Neural cell (in vitro differentiated cells): ENCODE measurements around the gene NT5DC2. TPM values are rescaled to one million over a fixed set of nuclear protein-coding genes. Genes with fewer than 3 reads are reported as not detected.

Experiments used
- H2AFZ ChIP-seq: fragments of 200-600, 300-800 bp; sonication (generic), shearing (Covaris generic); 2 replicates; pipeline ENCODE4 v1.6.0; 2014; ENCODE audit warnings: low read depth, mild to moderate bottlenecking, antibody characterized with exemption, low read length, moderate library complexity
- H3F3A ChIP-seq: fragments of 200-600 bp; shearing (Covaris generic); 2 replicates; pipeline ENCODE4 v1.6.1; 2016; ENCODE audit warnings: mild to moderate bottlenecking, moderate library complexity, mixed read lengths, antibody characterized with exemption, low read length; ENCODE audit not compliant: insufficient read depth, poor library complexity, severe bottlenecking
- H3K27ac ChIP-seq: fragments of 200-600, 300-800 bp; sonication (generic), shearing (Covaris generic); 2 replicates; pipeline ENCODE4 v1.5.1; 2014; ENCODE audit warnings: mild to moderate bottlenecking, low read length, moderate library complexity
- H3K27me3 ChIP-seq: fragments of 300-800, 200-600 bp; sonication (generic), shearing (Covaris generic); 2 replicates; pipeline ENCODE4 v1.6.0; 2014; ENCODE audit warnings: mild to moderate bottlenecking, low read depth, low read length, moderate library complexity; ENCODE audit not compliant: insufficient read depth
- H3K36me3 ChIP-seq: fragments of 300-800, 200-600 bp; sonication (generic), shearing (Covaris generic); 2 replicates; pipeline ENCODE4 v1.5.1; 2014; ENCODE audit warnings: mild to moderate bottlenecking, antibody characterized with exemption, low read length, moderate library complexity; ENCODE audit not compliant: insufficient read depth
- H3K4me2 ChIP-seq: fragments of 300-800, 200-600 bp; sonication (generic), shearing (Covaris generic); 2 replicates; pipeline ENCODE4 v1.6.0; 2014; ENCODE audit warnings: mild to moderate bottlenecking, low read length
- H3K4me3 ChIP-seq: fragments of 300-800, 200-600 bp; sonication (generic), shearing (Covaris generic); 2 replicates; pipeline ENCODE4 v1.5.1; 2014; ENCODE audit warnings: mild to moderate bottlenecking, low read length, moderate library complexity
- H3K79me2 ChIP-seq: fragments of 200-600 bp; shearing (Covaris generic); replicated peaks from 2 replicates; pipeline ENCODE4 v1.6.0; 2014; ENCODE audit warnings: mild to moderate bottlenecking, low read length, moderate library complexity; ENCODE audit not compliant: insufficient read depth
- H3K9ac ChIP-seq: fragments of 300-800, 200-600 bp; sonication (generic), shearing (Covaris generic); 2 replicates; pipeline ENCODE4 v1.6.1; 2016; ENCODE audit warnings: mild to moderate bottlenecking, low read length, mixed read lengths
- H3K9me2 ChIP-seq: fragments of 200-600 bp; shearing (Covaris generic); 2 replicates; pipeline ENCODE4 v1.6.1; 2016; ENCODE audit warnings: mild to moderate bottlenecking, low read length, mixed read lengths; ENCODE audit not compliant: insufficient read depth
- H3K9me3 ChIP-seq: fragments of 200-600, 300-800 bp; sonication (generic), shearing (Covaris generic); 2 replicates; pipeline ENCODE4 v1.6.1; 2016; ENCODE audit warnings: mild to moderate bottlenecking, mixed run types, low read length, moderate library complexity, mixed read lengths
- H4K20me1 ChIP-seq: fragments of 200-600 bp; shearing (Covaris generic); 2 replicates; pipeline ENCODE4 v1.6.1; 2016; ENCODE audit warnings: mild to moderate bottlenecking, mixed run types; ENCODE audit not compliant: insufficient read depth
- EP300 ChIP-seq: fragments of 450-650 bp; conservative IDR thresholded peaks from 2 replicates; pipeline ENCODE4 v1.6.1; 2014; ENCODE audit warnings: antibody characterized with exemption, mild to moderate bottlenecking, moderate library complexity; ENCODE audit not compliant: poor library complexity, severe bottlenecking
- EZH2 ChIP-seq: fragments of 200-600, 300-800 bp; shearing (Covaris generic), sonication (generic); IDR thresholded peaks from 2 replicates; pipeline ENCODE4 v1.6.1; 2014; ENCODE audit warnings: antibody characterized with exemption, low read length, borderline replicate concordance, mild to moderate bottlenecking; ENCODE audit not compliant: insufficient read depth, poor library complexity, severe bottlenecking
- MXI1 ChIP-seq: fragments of 450-650 bp; conservative IDR thresholded peaks from 2 replicates; pipeline ENCODE4 v1.6.1; 2014; ENCODE audit warnings: antibody characterized with exemption, mild to moderate bottlenecking; ENCODE audit not compliant: poor library complexity, severe bottlenecking
- POLR2AphosphoS5 ChIP-seq: IDR thresholded peaks from 2 replicates; pipeline ENCODE4 v1.6.1; 2012
- RAD21 ChIP-seq: fragments of 450-650 bp; conservative IDR thresholded peaks from 2 replicates; pipeline ENCODE4 v1.6.1; 2014; ENCODE audit warnings: antibody characterized with exemption, mild to moderate bottlenecking, moderate library complexity
- SMC3 ChIP-seq: fragments of 450-650 bp; conservative IDR thresholded peaks from 2 replicates; pipeline ENCODE4 v1.6.1; 2014; ENCODE audit warnings: antibody characterized with exemption, mild to moderate bottlenecking, moderate library complexity; ENCODE audit not compliant: poor library complexity
- TAF1 ChIP-seq: IDR thresholded peaks from 2 replicates; pipeline ENCODE4 v1.6.1; 2012; ENCODE audit warnings: low read depth
- polyA plus RNA-seq: library from polyadenylated mRNA; depleted of rRNA; stranded (reverse); fragments of >200 nt; gene quantifications from 2 replicates; pipeline ENCODE4 v1.2.3, GENCODE V29; 2014
- TF ChIP-seq, protein P1 (sequence below): fragments of 450-650 bp; IDR thresholded peaks from 2 replicates; pipeline ENCODE4 v1.5.1; 2014; ENCODE audit warnings: antibody characterized with exemption, mild to moderate bottlenecking, moderate library complexity; ENCODE audit not compliant: poor library complexity, severe bottlenecking
- TF ChIP-seq, protein P2 (sequence below): IDR thresholded peaks from 2 replicates; pipeline ENCODE4 v1.6.1; 2012; ENCODE audit warnings: borderline replicate concordance

The NT5DC2 gene
- polyA plus RNA-seq, 1 donor from 2014 or later: 35.1 TPM

- no peak overlapping the region for H3K4me3 ChIP-seq
- no peaks in the 10 kb centered on the region for H3F3A ChIP-seq
- H3K9me3 ChIP-seq: no peaks in the 10 kb centered on the region
- H3K9ac ChIP-seq: no peak overlapping the region
- H3K9me2 ChIP-seq: no peaks in the 10 kb centered on the region
- no peak for TF ChIP-seq EZH2
- TF ChIP-seq SMC3: no peak
- TF ChIP-seq POLR2AphosphoS5: no peak
- TF ChIP-seq EP300: no peak
- TF ChIP-seq RAD21: no peak
- TF ChIP-seq, protein P1, sequence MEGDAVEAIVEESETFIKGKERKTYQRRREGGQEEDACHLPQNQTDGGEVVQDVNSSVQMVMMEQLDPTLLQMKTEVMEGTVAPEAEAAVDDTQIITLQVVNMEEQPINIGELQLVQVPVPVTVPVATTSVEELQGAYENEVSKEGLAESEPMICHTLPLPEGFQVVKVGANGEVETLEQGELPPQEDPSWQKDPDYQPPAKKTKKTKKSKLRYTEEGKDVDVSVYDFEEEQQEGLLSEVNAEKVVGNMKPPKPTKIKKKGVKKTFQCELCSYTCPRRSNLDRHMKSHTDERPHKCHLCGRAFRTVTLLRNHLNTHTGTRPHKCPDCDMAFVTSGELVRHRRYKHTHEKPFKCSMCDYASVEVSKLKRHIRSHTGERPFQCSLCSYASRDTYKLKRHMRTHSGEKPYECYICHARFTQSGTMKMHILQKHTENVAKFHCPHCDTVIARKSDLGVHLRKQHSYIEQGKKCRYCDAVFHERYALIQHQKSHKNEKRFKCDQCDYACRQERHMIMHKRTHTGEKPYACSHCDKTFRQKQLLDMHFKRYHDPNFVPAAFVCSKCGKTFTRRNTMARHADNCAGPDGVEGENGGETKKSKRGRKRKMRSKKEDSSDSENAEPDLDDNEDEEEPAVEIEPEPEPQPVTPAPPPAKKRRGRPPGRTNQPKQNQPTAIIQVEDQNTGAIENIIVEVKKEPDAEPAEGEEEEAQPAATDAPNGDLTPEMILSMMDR: no peak
- no peak for TF ChIP-seq TAF1
- TF ChIP-seq MXI1: no peak
- TF ChIP-seq, protein P2, sequence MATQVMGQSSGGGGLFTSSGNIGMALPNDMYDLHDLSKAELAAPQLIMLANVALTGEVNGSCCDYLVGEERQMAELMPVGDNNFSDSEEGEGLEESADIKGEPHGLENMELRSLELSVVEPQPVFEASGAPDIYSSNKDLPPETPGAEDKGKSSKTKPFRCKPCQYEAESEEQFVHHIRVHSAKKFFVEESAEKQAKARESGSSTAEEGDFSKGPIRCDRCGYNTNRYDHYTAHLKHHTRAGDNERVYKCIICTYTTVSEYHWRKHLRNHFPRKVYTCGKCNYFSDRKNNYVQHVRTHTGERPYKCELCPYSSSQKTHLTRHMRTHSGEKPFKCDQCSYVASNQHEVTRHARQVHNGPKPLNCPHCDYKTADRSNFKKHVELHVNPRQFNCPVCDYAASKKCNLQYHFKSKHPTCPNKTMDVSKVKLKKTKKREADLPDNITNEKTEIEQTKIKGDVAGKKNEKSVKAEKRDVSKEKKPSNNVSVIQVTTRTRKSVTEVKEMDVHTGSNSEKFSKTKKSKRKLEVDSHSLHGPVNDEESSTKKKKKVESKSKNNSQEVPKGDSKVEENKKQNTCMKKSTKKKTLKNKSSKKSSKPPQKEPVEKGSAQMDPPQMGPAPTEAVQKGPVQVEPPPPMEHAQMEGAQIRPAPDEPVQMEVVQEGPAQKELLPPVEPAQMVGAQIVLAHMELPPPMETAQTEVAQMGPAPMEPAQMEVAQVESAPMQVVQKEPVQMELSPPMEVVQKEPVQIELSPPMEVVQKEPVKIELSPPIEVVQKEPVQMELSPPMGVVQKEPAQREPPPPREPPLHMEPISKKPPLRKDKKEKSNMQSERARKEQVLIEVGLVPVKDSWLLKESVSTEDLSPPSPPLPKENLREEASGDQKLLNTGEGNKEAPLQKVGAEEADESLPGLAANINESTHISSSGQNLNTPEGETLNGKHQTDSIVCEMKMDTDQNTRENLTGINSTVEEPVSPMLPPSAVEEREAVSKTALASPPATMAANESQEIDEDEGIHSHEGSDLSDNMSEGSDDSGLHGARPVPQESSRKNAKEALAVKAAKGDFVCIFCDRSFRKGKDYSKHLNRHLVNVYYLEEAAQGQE: no peak
- H3K27ac ChIP-seq: no peak overlapping the region
- H3K4me2 ChIP-seq: no peak overlapping the region
- no peaks in the 10 kb centered on the region for H4K20me1 ChIP-seq
- H3K27me3 ChIP-seq: no peaks in the 10 kb centered on the region
- H3K79me2 ChIP-seq: no peaks in the 10 kb centered on the region
- peaks cover 7% of the 10 kb centered on the region for H3K36me3 ChIP-seq
- no peak overlapping the region for H2AFZ ChIP-seq
Observed at GRCh38 chr3:52479877-52480575, 53.6 kb downstream of the NT5DC2 start.

- no peaks in the 10 kb centered on the region for H4K20me1 ChIP-seq
- H3K9me3 ChIP-seq: no peaks in the 10 kb centered on the region
- no peaks in the 10 kb centered on the region for H3K9me2 ChIP-seq
- H3F3A ChIP-seq: no peaks in the 10 kb centered on the region
- no peak overlapping the region for H3K4me3 ChIP-seq
- no peaks in the 10 kb centered on the region for H3K27me3 ChIP-seq
- no peak overlapping the region for H2AFZ ChIP-seq
- H3K79me2 ChIP-seq: no peaks in the 10 kb centered on the region
- H3K9ac ChIP-seq: no peak overlapping the region
- TF ChIP-seq, protein P2: no peak
- TF ChIP-seq RAD21: no peak
- no peak for TF ChIP-seq SMC3
- no peak for TF ChIP-seq MXI1
- TF ChIP-seq TAF1: no peak
- TF ChIP-seq POLR2AphosphoS5: no peak
- TF ChIP-seq EP300: no peak
- no peak overlapping the region for H3K27ac ChIP-seq
- H3K4me2 ChIP-seq: no peak overlapping the region
- H3K36me3 ChIP-seq: peaks cover 7% of the 10 kb centered on the region
Observed at GRCh38 chr3:52479037-52479876, 54.4 kb downstream of the NT5DC2 start.
